ENCODE data around the gene KMO.

The KMO gene

DNA sequence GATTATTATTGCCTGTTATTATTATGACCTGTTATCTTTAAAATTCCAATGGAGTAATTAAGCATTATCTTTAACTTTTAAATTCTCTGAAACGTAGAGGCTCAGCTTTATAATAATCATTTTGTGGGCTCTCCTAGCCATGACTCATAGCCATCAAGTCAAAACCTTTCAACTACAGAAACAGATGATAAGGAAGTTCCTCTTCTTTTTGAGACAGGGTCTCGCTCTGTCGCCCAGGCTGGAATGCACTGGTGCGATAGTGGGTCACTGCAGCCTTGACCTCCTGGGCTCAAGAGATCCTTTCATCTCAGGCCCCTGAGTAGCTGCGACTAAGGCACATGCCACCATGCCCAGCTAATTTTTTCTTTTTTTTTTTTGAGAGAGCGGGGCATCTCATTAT is 64.5 kb downstream of the KMO start:
- DNase-seq = peak in 1 of 4 experiments; percentile 17

DNA sequence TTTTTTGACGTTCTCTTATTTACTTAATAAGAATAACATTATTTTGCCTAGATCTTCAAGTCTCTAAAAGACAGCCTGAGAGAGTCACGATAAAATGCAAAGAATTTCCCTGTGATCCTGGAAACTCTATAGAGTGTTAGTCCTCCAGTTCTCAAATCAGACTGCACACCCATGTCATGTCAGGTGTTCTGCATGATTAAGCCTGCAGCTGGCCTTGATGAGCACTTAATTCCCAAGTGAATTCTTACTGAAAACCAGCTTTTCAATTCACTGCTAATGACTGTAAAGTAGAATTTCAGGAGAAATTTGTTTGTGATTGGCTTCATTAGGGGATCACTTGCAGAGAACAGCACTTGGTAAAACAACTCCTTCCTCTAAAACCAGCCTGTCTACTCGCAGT is 66.1 kb downstream of the KMO start:
- no peak for DNase-seq

DNA sequence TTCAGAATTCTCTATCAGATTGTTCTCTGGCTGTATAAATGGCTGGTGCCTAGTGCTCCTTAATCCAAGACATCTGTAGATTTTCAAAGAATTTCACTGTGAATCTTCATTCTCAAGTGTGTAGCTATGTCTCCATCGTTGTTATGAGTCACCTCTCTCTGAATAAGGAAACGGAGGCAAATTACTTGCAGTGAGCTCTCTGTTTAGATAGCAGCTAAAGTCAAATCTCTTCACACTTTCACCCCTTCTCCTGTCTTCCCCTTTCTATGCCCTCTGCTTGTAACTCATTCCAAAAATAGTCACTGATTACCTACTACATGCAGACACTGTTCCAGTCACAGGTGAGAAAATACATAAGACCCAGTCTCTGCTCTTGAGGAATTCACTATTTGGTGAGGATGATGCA is 68.3 kb downstream of the KMO start:
- peak in 2 of 4 experiments; percentile 56 to 61 for DNase-seq

DNA sequence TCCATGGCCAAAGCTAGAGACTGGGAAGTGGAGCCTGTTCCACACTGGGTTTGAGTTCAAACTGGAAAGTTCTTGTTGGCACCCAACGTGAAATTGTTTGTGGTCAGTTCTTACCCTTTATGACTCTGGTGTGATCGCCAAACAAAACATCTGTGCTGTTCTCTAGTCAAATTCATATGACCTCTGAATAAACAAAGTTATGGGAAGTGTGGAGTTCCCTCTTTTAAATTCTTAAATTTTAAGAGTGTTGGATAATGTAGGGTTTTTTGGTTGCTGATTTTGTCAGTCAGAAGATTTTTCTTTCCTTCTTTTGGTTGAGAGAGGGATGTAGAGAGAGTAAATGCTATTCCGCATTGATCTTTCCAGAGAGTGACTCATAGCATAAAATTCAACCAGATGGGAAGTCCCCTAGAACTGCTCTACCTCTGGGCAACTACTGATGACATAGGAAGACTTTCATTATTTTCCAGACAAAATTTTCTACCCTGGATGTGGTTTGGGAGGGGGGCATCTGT is 71.6 kb downstream of the KMO start:
- peak; percentile 72 to 85 (median 78) for DNase-seq

DNA sequence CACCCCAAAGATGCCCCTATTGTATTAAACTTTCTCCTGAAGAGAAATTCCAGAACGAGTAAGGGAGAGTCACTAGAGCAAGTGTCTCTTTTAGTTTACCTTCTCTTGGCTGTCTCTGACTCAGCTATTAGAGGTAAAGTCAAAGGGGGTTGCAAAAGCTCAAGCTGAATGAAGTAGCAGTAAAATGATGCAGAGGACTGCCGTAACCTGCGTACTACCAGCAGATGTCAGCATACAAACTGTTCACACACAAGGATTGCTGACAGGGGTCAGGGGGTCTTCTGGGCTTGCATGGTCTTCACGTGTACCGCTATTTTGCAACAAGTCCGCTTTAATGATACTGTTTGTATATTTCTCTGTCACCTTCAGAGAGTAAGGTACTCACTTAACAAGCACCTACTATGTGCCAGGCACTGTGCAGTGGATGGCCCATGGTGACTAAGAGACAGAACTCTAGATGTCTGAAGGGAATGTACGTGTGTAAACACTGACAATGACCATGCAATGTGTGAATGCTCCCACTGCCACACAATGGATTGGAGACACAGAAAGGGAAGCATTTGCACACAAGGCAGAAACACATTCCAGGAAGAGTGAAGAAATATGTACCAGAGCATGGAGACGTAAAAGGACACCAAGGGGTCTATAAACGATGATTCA is 73.1 kb downstream of the KMO start:
- no peak for DNase-seq

DNA sequence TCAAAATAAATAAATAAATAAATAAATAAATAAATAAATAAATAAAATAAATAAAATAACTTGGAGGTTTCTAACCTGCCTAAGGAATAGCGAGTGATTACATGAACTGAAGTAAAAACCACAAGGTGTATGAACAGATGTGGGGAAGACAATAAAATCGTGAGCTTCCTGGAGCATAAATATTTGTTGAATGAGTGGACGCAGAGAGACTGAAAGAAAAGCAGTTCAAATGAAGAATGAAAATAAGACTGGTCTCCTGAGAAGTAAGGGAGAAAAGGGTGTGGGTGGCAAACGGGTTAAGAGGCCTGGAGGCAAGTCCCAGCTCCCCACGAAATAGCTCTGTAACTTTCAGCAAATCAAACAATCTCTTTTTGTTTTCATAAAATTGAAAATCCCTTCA is 74.4 kb downstream of the KMO start:
- DNase-seq = no peak

DNA sequence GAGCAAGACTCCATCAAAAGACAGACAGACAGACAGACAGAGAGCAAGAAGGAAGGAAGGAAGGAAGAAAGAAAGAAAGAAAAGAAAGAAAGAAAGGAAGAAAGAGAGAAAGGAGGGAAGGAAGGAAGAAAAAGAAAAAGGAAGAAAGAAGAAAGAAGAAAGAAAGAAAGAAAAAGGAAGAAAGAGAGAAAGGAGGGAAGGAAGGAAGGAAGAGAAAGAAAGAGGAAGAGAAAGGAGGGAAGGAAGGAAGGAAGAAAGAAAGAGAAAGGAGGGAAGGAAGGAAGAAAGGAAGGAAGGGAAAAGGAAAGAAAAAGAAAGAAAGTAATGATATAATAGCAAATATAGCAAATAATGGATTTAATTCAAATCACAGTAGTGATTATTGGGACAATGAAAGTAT is 75.3 kb downstream of the KMO start:
- DNase-seq = no peak

DNA sequence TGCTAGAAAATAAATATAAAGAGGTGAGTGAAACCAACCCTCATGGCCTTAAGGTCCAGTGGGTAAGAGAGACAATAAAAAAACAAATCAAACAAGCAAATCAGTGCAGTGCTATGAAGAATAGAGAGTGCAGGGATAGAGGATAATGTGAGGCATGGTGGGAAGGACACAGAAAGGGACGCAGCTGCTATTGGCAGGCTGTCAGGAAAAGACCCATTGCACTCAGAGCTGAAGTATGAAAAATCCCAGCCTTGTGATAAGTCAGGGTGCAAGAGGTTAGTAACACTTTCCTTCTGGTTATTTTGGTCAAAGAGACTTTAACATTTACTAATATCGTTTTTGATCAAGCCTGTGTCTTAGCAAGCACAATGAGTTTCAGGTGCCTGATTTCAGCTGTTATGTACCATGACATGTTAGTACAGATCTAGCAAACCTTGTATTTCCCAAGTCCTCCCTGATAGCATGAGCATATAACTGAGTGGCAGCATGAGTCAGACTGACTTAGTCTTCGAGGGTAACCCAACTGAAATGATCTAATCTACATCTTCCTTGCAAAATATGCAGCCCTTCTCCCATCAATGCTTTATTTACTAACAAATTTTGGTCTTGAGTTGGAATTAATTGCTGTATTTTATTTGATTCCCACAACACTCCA is 76.3 kb downstream of the KMO start:
- peak; percentile 40 to 76 (median 64) for DNase-seq

DNA sequence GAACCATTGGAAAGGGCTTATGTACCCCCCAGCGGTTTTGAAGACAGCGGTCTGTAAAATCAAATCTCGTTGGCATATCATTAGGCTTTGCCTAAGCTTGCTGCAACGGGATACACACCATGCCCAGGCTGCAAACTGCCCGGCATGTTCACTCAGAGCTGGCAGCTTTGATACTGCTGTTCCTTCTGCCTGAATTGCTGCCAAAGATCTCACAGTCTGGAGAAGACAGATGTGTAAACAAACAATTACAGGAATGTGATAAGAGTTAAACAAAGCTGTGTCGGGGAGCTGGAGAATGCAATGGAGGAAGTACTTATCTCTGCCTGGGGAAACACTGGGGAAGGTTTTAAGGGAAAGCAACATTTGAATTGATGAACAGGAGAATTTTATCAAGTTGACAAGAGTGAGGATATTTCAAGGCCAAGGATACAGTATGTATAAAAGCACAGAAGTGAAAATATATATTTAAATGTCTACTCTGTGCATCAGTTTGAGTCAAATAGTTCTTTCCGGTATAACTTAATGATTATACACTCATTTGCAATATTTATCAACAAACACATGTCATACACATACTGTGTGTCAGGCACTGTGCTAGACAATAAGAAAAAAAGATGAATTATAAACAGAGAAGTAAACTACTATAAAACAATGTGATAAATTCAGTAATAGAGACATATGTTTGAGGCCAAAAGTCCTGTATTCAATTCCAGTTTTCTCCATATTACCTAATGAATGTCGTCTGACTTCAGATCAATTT is 78.1 kb downstream of the KMO start:
- DNase-seq = no peak

DNA sequence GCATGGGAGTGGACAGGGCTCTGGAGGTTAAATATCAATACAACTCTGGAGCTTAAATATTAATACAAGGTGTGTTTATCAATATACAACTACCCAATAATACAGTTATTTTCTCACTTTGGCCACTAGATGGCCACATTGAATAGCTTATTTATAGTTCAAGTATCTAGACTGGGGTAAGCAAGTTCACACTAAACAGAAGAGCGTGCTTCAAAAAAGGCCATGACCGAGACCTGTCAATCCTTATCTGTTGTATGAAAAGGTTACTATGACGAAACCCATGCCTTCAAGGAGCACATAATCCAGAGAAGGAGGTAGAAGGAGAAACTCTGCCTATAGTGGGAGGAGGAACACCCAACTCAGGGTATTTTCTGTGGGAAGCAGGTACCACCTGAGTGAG is 78.9 kb downstream of the KMO start:
- peak; percentile 47 to 88 (median 74) for DNase-seq

DNA sequence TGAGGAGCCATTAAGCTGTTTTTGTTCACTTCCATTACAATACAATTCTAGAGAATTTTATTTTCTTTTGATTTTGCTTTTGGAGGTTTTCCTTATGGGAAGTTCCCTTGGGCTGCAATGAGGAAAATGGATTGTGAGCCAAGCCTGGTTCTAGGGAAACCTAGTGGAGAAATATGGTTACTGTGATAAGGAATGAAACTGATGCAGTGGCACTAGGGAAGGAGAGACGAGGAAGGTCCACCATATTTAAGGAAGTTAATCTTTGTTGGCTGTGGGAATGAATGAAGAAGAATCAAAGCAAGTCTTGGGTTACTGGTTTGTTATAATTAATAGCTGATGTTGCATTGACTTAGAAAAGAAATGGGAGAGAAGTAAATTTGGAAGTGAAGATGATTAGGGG is 79.6 kb downstream of the KMO start:
- DNase-seq = peak in 2 of 4 experiments; percentile 48 to 52

DNA sequence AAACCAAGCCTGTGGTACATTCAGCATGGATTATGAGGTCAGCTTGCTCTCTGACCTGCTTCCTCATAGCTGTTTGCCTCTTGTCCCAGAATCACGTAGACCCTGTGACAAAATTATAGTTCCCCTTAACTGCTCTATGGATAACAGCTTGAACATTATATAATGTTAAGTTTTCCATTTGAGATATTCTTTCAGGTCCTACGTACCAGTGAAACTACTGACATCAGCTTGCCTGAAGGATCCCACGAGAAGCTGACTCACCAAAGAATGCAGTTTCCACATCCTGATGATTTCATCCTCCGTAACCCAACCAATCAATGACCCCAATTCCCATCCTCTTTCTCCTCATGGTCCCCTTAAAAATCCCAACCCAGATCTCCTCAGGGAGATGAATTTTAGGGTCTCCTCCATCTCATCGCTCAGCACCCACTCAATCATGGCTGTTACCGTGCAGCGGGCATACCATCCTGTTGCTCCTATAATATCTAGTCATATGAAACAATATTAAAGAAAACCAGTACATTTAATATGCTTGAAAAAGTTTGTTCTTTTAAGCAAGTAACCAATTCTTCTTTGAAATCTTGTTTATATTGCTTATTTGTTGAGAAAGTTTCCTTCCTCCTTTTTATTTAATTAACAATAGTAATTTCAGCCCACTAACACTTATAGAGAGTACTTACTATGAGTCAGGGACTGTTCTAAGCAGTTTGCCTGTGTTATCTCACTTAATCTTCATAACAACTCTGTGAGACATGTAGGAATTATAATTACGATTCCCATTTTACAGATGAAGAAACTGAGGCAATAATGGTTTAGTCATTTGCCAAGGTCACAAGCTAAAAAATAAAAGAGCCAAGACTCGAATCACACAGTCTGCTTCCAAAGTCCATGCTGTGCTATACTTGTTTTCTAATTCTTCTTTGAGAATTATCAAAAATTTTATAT is 80.6 kb downstream of the KMO start:
- DNase-seq = peak; percentile 76 to 96 (median 85)

DNA sequence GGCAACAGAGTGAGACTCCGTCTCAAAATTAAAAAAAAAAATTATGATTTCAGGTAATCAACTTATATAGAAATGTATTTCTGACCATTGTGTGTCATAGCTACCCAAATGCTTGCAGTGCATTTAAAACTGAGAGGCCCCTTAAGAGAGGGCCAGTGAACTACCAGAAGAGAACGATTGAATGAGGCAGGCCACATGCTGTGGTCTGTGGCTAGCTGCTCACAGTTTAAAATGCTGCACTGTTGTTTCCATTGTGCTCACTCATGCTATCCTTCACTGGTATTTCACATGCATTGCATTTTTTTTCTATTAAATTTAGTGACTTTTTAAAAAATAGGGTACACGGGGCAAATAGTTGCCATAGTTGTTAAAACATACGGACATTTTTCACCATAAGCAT is 82.0 kb downstream of the KMO start:
- DNase-seq = no peak

DNA sequence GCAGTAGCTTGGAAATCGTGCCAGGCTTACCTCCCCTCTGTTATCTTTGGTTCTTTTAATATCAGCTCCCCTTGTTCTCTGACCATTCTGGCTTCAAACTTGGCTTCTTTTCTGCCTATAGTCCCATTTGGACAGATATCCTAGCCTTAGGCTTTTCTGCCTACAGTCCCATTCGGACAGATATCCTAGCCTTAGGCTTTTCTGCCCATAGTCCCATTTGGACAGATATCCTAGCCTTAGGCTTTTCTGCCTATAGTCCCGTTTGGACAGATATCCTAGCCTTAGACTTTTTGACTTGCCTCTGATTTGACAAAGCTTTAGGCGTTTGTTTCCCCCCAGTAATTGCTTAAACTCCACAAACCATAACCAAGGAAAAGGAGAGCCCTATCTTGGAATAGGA is 82.4 kb downstream of the KMO start:
- DNase-seq = no peak

DNA sequence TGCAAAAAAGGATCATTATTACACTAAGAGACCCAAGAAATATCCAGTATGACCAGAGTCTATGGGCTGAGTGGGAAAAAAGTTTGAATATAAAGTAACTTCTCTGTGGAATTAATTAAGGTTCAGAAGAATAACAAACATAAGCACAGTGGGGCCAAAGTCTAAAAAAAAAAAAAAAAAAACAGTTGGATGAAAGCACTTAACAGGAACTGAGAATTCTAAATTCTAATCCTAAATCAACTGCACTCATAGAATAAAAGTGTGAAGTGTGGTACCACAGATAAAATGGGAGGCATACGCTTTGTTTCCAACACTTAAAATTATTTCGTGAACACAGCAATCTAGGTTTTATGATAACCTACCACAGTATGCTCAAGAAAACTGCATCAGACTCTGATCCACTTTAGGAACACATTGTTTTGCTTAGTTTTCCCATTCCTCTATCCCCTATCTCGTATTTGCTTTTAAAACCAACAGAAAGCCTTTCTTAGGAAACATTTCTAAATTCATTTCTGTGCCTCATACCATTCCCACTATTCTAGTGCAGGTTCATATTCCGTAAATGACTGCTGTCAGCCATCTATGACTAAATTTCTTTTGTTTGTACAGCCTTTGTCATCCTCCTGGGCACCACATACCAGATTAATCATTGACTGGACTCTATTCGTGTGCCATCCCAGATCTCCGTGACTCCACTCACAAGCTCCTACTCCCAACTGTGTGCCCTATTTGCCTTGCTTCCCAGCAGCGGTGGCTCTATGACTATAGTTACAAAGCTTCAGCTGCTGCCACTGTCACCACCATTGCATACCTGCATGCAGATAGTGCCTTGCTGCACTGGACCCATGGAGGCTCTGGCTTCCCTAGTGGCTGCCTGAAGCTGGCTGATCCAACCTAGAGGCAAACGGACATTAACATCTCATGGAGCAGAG is 83.1 kb downstream of the KMO start:
- DNase-seq = no peak

DNA sequence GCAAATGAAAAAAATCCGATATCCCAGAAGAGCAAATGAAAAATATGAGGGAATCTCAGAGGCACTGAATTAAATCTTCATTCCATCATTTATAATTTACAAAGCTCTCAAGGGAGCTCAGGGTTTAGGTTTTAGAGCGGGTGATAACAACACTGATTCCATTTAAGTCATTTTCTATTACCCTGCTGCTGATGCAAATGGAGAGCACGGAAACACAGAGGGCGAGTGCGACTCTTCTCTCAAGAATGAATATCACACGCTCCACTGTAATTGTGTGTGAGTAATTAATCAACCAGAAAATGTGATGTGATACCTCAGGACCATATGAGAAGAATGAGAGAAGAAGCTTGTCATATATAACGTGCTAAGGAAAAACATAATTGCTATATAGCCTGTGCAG is 85.2 kb downstream of the KMO start:
- DNase-seq = no peak

DNA sequence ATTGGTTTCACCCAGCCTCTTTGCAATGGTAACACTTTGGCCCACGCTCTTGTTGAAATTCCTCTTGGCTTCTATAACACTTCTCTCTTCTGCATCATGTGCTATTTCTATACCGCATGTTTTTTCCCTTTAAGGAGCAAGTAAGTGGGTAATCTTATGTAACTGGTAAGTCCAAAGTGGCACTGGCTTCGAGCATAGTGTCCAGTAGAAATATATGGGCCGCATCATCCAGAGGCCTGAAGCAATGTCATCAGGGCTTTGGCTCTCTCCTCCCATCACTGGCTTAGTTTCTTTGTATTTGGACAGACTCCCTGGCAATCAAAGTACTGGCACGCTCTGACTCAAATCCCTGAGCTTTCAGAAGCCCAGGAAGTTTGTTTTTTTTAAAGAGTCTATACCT is 90.5 kb downstream of the KMO start:
- DNase-seq = peak in 2 of 4 experiments; percentile 27 to 34

DNA sequence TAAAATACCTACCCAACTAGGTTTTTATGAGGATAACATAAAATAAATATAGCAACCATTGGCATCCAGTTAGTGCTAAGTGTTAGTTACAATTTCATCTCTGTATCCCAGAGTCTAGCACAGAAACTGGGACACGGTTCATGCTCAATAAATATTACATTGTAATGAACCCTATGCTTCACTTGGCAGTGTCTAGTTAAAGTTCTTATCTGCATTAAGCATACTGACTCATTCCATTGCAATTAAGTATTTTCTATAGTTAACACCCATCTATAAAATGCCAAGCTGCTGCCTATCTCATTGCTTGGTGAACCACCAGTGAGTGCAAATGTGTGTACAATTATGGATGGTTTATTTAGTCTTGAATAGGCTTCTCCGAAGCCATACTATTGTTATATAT is 92.8 kb downstream of the KMO start:
- no peak for DNase-seq

DNA sequence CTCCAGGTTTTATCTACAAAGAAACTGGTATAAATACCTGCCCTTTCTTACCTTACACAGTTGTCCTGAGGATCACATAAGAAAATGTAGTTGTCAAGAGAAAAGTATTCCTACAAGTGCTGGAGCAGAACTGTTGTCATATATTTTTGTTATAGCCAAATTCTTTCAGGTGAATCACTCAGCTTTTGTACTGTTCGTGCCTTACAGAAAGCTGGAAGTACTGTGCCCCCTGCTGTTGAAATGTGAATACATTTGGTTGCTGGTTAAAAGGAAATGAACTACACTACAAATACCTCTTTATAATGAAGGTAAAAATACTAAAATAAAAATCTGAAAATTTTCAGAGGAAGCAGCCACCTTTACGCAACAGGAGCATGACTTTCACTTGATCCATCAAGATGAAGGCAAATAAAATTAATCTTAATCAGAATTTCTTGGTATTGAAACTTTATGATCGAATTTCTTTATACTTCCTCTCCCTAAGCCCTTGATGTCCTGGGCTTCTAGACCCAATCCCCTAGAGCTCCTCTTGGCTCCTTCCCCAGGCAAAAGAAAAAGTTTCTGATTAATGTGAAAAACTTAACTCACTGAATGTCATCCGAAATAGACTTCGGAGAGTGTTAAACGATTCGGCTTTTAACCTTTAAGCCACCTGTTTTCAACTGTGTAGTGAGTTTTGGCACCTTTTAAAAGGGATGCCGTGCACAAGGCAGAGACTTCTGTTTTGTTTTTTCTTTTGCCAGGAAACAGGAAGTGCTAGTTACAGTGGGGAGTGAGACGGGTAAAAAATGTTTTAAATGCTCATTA is 95.5 kb downstream of the KMO start:
- peak; percentile 67 to 84 (median 76) for DNase-seq

DNA sequence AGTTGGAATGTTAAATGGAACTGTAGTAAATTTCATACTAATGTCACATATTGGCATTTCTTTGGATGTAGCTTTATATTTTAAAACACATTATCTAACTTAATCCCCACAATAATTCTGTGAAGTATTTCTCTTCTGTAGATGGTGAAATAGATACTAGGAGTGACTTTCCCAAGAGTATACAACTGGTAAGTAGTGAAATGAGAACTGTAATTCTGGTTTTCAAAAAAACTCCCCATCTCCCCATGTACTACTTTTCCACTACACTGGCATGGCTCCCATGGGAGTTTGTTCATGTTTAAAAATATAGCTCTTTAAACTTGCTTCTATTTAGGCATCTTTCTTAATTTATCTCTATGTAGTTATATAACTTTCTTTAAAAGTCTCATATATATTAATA is 97.8 kb downstream of the KMO start:
- DNase-seq = no peak

Measured in suppressor macrophage (primary cell).